ENCODE data around the gene RFX1. TPM values are rescaled to one million over a fixed set of nuclear protein-coding genes. Genes with fewer than 3 reads are reported as not detected.

Gene RFX1
- total RNA-seq, 1 experiment from 2014 or later = 20.4 TPM

DNA sequence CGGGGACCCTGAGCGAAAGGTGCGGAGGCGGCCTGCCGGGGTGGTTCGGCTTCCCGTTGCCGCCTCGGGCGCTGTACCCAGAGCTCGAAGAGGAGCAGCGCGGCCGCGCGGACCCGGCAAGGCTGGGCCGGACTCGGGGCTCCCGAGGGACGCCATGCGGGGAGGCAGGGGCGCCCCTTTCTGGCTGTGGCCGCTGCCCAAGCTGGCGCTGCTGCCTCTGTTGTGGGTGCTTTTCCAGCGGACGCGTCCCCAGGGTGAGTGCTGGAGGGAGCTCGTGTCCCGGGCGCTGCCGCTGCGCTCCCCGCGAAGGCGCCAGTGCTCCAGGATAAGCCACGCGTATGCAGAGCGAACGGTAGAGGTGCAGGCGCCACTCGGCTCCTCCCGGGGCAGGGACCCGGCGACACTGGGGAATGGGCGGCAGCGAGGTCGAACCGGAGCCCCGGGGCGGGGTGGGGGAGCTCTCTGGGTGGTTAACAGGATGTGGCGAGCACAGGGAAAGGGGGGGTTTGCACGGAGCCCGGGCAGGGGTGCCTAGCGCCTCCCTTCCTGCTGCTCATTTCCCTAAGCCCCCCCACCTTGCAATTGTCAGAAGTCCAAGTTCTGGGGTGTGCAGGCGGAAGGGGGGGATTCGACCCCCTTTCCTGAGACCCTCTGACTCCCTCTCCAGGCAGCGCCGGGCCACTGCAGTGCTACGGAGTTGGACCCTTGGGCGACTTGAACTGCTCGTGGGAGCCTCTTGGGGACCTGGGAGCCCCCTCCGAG, 25.8 kb upstream of the RFX1 start, which contains the start of gene IL27RA (continued):
- TF ChIP-seq ZNF425 (CRISPR knock-in tag; conservative IDR thresholded peaks at IDR 0.05) (no peak), MAX (CRISPR knock-in tag; IDR thresholded peaks at IDR 0.05) (peak; percentile 54; the same call in 1 of the 2 replicates), RORB (CRISPR knock-in tag; IDR thresholded peaks at IDR 0.05) (no peak), NR2C2 (CRISPR knock-in tag; IDR thresholded peaks at IDR 0.05) (no peak), CREB1 (CRISPR knock-in tag; IDR thresholded peaks at IDR 0.05) (no peak), ZNF423 (CRISPR knock-in tag; IDR thresholded peaks at IDR 0.05) (peak; percentile 24; the same call in 1 of the 2 replicates), ATF6 (CRISPR knock-in tag; IDR thresholded peaks at IDR 0.05) (no peak), KAT7 (CRISPR knock-in tag; IDR thresholded peaks at IDR 0.05; ENCODE audit: borderline replicate concordance) (0 out of 2 replicates have a peak, but pooled peaks have one; percentile 23), HMGXB4 (CRISPR knock-in tag; IDR thresholded peaks at IDR 0.05) (peak; percentile 94), ERG (CRISPR knock-in tag; IDR thresholded peaks at IDR 0.05) (no peak), EMX1 (CRISPR knock-in tag; IDR thresholded peaks at IDR 0.05) (no peak), MYBL2 (CRISPR knock-in tag; IDR thresholded peaks at IDR 0.05) (0 out of 2 replicates have a peak, but pooled peaks have one; percentile 48), ZMAT4 (CRISPR knock-in tag; IDR thresholded peaks at IDR 0.05) (no peak), JAZF1 (CRISPR knock-in tag; IDR thresholded peaks at IDR 0.05) (no peak), HMGA2 (CRISPR knock-in tag; IDR thresholded peaks at IDR 0.05) (no peak), RELA (CRISPR knock-in tag; IDR thresholded peaks at IDR 0.05; ENCODE audit: borderline replicate concordance) (no peak), ZNF219 (CRISPR knock-in tag; IDR thresholded peaks at IDR 0.05; ENCODE audit: borderline replicate concordance) (no peak), NFYB (CRISPR knock-in tag; conservative IDR thresholded peaks at IDR 0.05; ENCODE audit: low read depth) (no peak), MLX (CRISPR knock-in tag; IDR thresholded peaks at IDR 0.05) (no peak), IRF2 (CRISPR knock-in tag; IDR thresholded peaks at IDR 0.05; ENCODE audit: borderline replicate concordance, low read depth) (no peak), GRHL2 (CRISPR knock-in tag; IDR thresholded peaks at IDR 0.05; ENCODE audit: insufficient replicate concordance, severe bottlenecking) (no peak)
- TF ChIP-seq, protein P1, sequence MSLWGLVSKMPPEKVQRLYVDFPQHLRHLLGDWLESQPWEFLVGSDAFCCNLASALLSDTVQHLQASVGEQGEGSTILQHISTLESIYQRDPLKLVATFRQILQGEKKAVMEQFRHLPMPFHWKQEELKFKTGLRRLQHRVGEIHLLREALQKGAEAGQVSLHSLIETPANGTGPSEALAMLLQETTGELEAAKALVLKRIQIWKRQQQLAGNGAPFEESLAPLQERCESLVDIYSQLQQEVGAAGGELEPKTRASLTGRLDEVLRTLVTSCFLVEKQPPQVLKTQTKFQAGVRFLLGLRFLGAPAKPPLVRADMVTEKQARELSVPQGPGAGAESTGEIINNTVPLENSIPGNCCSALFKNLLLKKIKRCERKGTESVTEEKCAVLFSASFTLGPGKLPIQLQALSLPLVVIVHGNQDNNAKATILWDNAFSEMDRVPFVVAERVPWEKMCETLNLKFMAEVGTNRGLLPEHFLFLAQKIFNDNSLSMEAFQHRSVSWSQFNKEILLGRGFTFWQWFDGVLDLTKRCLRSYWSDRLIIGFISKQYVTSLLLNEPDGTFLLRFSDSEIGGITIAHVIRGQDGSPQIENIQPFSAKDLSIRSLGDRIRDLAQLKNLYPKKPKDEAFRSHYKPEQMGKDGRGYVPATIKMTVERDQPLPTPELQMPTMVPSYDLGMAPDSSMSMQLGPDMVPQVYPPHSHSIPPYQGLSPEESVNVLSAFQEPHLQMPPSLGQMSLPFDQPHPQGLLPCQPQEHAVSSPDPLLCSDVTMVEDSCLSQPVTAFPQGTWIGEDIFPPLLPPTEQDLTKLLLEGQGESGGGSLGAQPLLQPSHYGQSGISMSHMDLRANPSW (CRISPR knock-in tag; conservative IDR thresholded peaks at IDR 0.05; ENCODE audit: low read depth) = no peak
- TF ChIP-seq, protein P2, sequence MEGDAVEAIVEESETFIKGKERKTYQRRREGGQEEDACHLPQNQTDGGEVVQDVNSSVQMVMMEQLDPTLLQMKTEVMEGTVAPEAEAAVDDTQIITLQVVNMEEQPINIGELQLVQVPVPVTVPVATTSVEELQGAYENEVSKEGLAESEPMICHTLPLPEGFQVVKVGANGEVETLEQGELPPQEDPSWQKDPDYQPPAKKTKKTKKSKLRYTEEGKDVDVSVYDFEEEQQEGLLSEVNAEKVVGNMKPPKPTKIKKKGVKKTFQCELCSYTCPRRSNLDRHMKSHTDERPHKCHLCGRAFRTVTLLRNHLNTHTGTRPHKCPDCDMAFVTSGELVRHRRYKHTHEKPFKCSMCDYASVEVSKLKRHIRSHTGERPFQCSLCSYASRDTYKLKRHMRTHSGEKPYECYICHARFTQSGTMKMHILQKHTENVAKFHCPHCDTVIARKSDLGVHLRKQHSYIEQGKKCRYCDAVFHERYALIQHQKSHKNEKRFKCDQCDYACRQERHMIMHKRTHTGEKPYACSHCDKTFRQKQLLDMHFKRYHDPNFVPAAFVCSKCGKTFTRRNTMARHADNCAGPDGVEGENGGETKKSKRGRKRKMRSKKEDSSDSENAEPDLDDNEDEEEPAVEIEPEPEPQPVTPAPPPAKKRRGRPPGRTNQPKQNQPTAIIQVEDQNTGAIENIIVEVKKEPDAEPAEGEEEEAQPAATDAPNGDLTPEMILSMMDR (IDR thresholded peaks at IDR 0.05) = peak; percentile 66; the same call in 1 of the 2 replicates
- TF ChIP-seq, protein P3, sequence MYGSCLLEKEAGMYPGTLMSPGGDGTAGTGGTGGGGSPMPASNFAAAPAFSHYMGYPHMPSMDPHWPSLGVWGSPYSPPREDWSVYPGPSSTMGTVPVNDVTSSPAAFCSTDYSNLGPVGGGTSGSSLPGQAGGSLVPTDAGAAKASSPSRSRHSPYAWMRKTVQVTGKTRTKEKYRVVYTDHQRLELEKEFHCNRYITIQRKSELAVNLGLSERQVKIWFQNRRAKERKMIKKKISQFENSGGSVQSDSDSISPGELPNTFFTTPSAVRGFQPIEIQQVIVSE (CRISPR knock-in tag; IDR thresholded peaks at IDR 0.05; ENCODE audit: borderline replicate concordance) = no peak
